H1 (cell line): ENCODE measurements around the gene RERE.

ENCODE experiments used
- ATF3 ChIP-seq: IDR thresholded peaks from 2 replicates; pipeline ENCODE4 v1.6.1; 2011; ENCODE audit warnings: low read depth, mild to moderate bottlenecking, low read length; ENCODE audit not compliant: insufficient read depth
- CTCF ChIP-seq, 3 experiments: IDR thresholded peaks; 1 replicate in 2 of 3; 2 replicates in 1 of 3; pipeline versions ENCODE4 v1.5.1 to v1.6.1; 2011; ENCODE audit warnings: low read length in 3 of 3, mild to moderate bottlenecking in 3 of 3, inconsistent platforms in 2 of 3, low read depth in 1 of 3, moderate library complexity in 1 of 3; ENCODE audit not compliant: insufficient read depth in 1 of 3; ENCODE audit errors: control extremely low read depth in 1 of 3
- EP300 ChIP-seq, 2 experiments: IDR thresholded peaks; 1 replicate in 1 of 2; 2 replicates in 1 of 2; pipeline ENCODE4 v1.6.1; 2011 to 2012; ENCODE audit warnings: low read depth in 2 of 2, low read length in 2 of 2, mild to moderate bottlenecking in 2 of 2, borderline replicate concordance in 1 of 2, inconsistent platforms in 1 of 2, moderate library complexity in 1 of 2
- EZH2 ChIP-seq: fragments of 200-600 bp; sonication (generic); IDR thresholded peaks from 2 replicates; pipeline ENCODE4 v1.7.1; 2012; ENCODE audit warnings: low read depth, mild to moderate bottlenecking, moderate library complexity, low read length, inconsistent platforms; ENCODE audit not compliant: severe bottlenecking
- NANOG ChIP-seq: IDR thresholded peaks from 2 replicates; pipeline ENCODE4 v1.6.1; 2011; ENCODE audit warnings: low read length, low read depth, mild to moderate bottlenecking, inconsistent platforms; ENCODE audit not compliant: insufficient read depth, poor library complexity, severe bottlenecking
- TCF12 ChIP-seq: IDR thresholded peaks from 2 replicates; pipeline ENCODE4 v1.6.1; 2011; ENCODE audit warnings: low read depth, mild to moderate bottlenecking, low read length
- YY1 ChIP-seq: IDR thresholded peaks from 2 replicates; pipeline ENCODE4 v1.6.1; 2011; ENCODE audit warnings: low read depth, mild to moderate bottlenecking, low read length

- TF ChIP-seq CTCF (IDR thresholded peaks at IDR 0.05; ENCODE audit: control extremely low read depth in 1 of 3, insufficient read depth in 1 of 3, low read depth in 1 of 3, low read length in 3 of 3): no peak
- TF ChIP-seq EP300 (IDR thresholded peaks at IDR 0.05; ENCODE audit: borderline replicate concordance in 1 of 2, low read depth in 2 of 2, low read length in 2 of 2): no peak
- no peak for TF ChIP-seq NANOG
- TF ChIP-seq ATF3: no peak
- no peak for TF ChIP-seq YY1
- no peak for TF ChIP-seq TCF12
- no peak for TF ChIP-seq EZH2
These were observed 389.5 kb downstream of the RERE start for GRCh38 chr1:8427986-8428385.
